Measurements from ENCODE around the gene VMP1. TPM values are rescaled to one million over a fixed set of nuclear protein-coding genes. Genes with fewer than 3 reads are reported as not detected.

VMP1 gene
- polyA plus RNA-seq, 4 donors, result 77.6 to 113 (median 99.2) TPM

GRCh38 chr17:59702304-59702703 lies 5.2 kb upstream of the VMP1 start:
- no peak for DNase-seq (ENCODE audit: low read depth in 4 of 4, low spot score in 3 of 4)

GRCh38 chr17:59707971-59708430 lies 547 bp downstream of the VMP1 start:
- DNase-seq (ENCODE audit: low read depth in 4 of 4, low spot score in 3 of 4), result no peak

GRCh38 chr17:59711936-59712335 lies 4.5 kb downstream of the VMP1 start:
- no peak for DNase-seq (ENCODE audit: low read depth in 4 of 4, low spot score in 3 of 4)

- DNase-seq (ENCODE audit: low read depth in 4 of 4, low spot score in 3 of 4), result no peak
Observed at GRCh38 chr17:59712862-59713261, 5.4 kb downstream of the VMP1 start.

GRCh38 chr17:59714255-59714654 lies 6.8 kb downstream of the VMP1 start:
- DNase-seq (ENCODE audit: low read depth in 4 of 4, low spot score in 3 of 4), result no peak

- DNase-seq (ENCODE audit: low read depth in 4 of 4, low spot score in 3 of 4), result no peak
Observed at GRCh38 chr17:59716427-59716826, 9.0 kb downstream of the VMP1 start.

GRCh38 chr17:59719526-59719925 lies 12.1 kb downstream of the VMP1 start:
- DNase-seq (ENCODE audit: low read depth in 4 of 4, low spot score in 3 of 4), result no peak

GRCh38 chr17:59722623-59723022 lies 15.2 kb downstream of the VMP1 start:
- DNase-seq (ENCODE audit: low read depth in 4 of 4, low spot score in 3 of 4), result no peak

- no peak for DNase-seq (ENCODE audit: low read depth in 4 of 4, low spot score in 3 of 4)
Observed at GRCh38 chr17:59723041-59723440, 15.6 kb downstream of the VMP1 start.

- no peak for DNase-seq (ENCODE audit: low read depth in 4 of 4, low spot score in 3 of 4)
Observed at GRCh38 chr17:59723607-59724006, 16.2 kb downstream of the VMP1 start.

GRCh38 chr17:59725691-59726090 lies 18.2 kb downstream of the VMP1 start:
- no peak for DNase-seq (ENCODE audit: low read depth in 4 of 4, low spot score in 3 of 4)

- no peak for DNase-seq (ENCODE audit: low read depth in 4 of 4, low spot score in 3 of 4)
Observed at GRCh38 chr17:59727817-59728533, 20.5 kb downstream of the VMP1 start.

GRCh38 chr17:59730268-59730834 lies 22.9 kb downstream of the VMP1 start:
- DNase-seq (ENCODE audit: low read depth in 4 of 4, low spot score in 3 of 4), result no peak

- no peak for DNase-seq (ENCODE audit: low read depth in 4 of 4, low spot score in 3 of 4)
Observed at GRCh38 chr17:59733697-59734096, 26.2 kb downstream of the VMP1 start.

GRCh38 chr17:59734226-59734625 lies 26.8 kb downstream of the VMP1 start:
- DNase-seq (ENCODE audit: low read depth in 4 of 4, low spot score in 3 of 4), result no peak

- no peak for DNase-seq (ENCODE audit: low read depth in 4 of 4, low spot score in 3 of 4)
Observed at GRCh38 chr17:59737324-59737723, 29.9 kb downstream of the VMP1 start.

- DNase-seq (ENCODE audit: low read depth in 4 of 4, low spot score in 3 of 4), result no peak
Observed at GRCh38 chr17:59743842-59744241, 36.4 kb downstream of the VMP1 start.

- no peak for DNase-seq (ENCODE audit: low read depth in 4 of 4, low spot score in 3 of 4)
Observed at GRCh38 chr17:59745040-59745439, 37.6 kb downstream of the VMP1 start.

- no peak for DNase-seq (ENCODE audit: low read depth in 4 of 4, low spot score in 3 of 4)
Observed at GRCh38 chr17:59746849-59747445, 39.5 kb downstream of the VMP1 start.

- DNase-seq (ENCODE audit: low read depth in 4 of 4, low spot score in 3 of 4), result no peak
Observed at GRCh38 chr17:59748591-59748990, 41.1 kb downstream of the VMP1 start.

GRCh38 chr17:59751955-59752413 lies 44.5 kb downstream of the VMP1 start:
- no peak for DNase-seq (ENCODE audit: low read depth in 4 of 4, low spot score in 3 of 4)

- no peak for DNase-seq (ENCODE audit: low read depth in 4 of 4, low spot score in 3 of 4)
Observed at GRCh38 chr17:59752446-59752845, 45.0 kb downstream of the VMP1 start.
